SK-N-SH treated with all-trans-retinoic acid at 6 μM for 48 hours (cell line): ENCODE results near the gene CD4.

ENCODE experiments used
- ATAC-seq: fragments of 200-7000 bp; cut with Tn5 transposase; 3 replicates; pipeline ENCODE4 v1.9.1; 2020; ENCODE audit warnings: mild to moderate bottlenecking, moderate library complexity
- ARNTL ChIP-seq: fragments of 450-650 bp; formaldehyde crosslinking; IDR thresholded peaks from 2 replicates; pipeline ENCODE4 v1.5.0; 2020; ENCODE audit warnings: low read depth, mild to moderate bottlenecking, moderate library complexity, borderline replicate concordance
- BACH2 ChIP-seq: fragments of 250-450 bp; sonication (Bioruptor Pico); IDR thresholded peaks from 2 replicates; pipeline ENCODE4 v1.9.0; 2021; ENCODE audit warnings: mild to moderate bottlenecking, borderline replicate concordance
- CREB5 ChIP-seq: fragments of 250-450 bp; sonication (Bioruptor Pico); IDR thresholded peaks from 2 replicates; pipeline ENCODE4 v1.5.1; 2020; ENCODE audit warnings: low read depth, mild to moderate bottlenecking, moderate library complexity
- CSDC2 ChIP-seq: fragments of 250-450 bp; sonication (Bioruptor Pico); IDR thresholded peaks from 2 replicates; pipeline ENCODE4 v1.5.0; 2020; ENCODE audit warnings: mild to moderate bottlenecking, moderate library complexity
- ESRRG ChIP-seq: fragments of 250-450 bp; sonication (Bioruptor Pico); IDR thresholded peaks from 2 replicates; pipeline ENCODE4 v1.6.1; 2021; ENCODE audit warnings: mild to moderate bottlenecking
- GLIS3 ChIP-seq: fragments of 250-450 bp; sonication (Bioruptor Pico); IDR thresholded peaks from 2 replicates; pipeline ENCODE4 v1.5.0; 2020; ENCODE audit warnings: mild to moderate bottlenecking, moderate library complexity
- ISL1 ChIP-seq: fragments of 250-450 bp; sonication (Bioruptor Pico); IDR thresholded peaks from 2 replicates; pipeline ENCODE4 v2.1.2; 2022; ENCODE audit warnings: mild to moderate bottlenecking, moderate library complexity
- PATZ1 ChIP-seq: fragments of 250-450 bp; sonication (Bioruptor Pico); IDR thresholded peaks from 2 replicates; pipeline ENCODE4 v1.8.0; 2020; ENCODE audit warnings: mild to moderate bottlenecking, moderate library complexity, borderline replicate concordance
- POU6F1 ChIP-seq: fragments of 250-450 bp; sonication (Bioruptor Pico); IDR thresholded peaks from 2 replicates; pipeline ENCODE4 v1.8.0; 2021; ENCODE audit warnings: low read depth, mild to moderate bottlenecking, moderate library complexity, borderline replicate concordance
- PPARA ChIP-seq: fragments of 250-450 bp; sonication (Bioruptor Pico); IDR thresholded peaks from 2 replicates; pipeline ENCODE4 v1.5.0; 2020; ENCODE audit warnings: mild to moderate bottlenecking, borderline replicate concordance
- SNAI2 ChIP-seq: fragments of 250-450 bp; sonication (Bioruptor Pico); IDR thresholded peaks from 2 replicates; pipeline ENCODE4 v1.5.0; 2020; ENCODE audit warnings: mild to moderate bottlenecking, moderate library complexity
- TCF4 ChIP-seq: fragments of 250-450 bp; sonication (Bioruptor Pico); IDR thresholded peaks from 2 replicates; pipeline ENCODE4 v1.8.0; 2021; ENCODE audit warnings: mild to moderate bottlenecking, moderate library complexity, borderline replicate concordance
- TSHZ2 ChIP-seq: fragments of 250-450 bp; sonication (Bioruptor Pico); IDR thresholded peaks from 2 replicates; pipeline ENCODE4 v1.5.0; 2020; ENCODE audit warnings: mild to moderate bottlenecking, moderate library complexity
- ZC3H10 ChIP-seq: fragments of 250-450 bp; sonication (Bioruptor Pico); IDR thresholded peaks from 2 replicates; pipeline ENCODE4 v1.5.1; 2021; ENCODE audit warnings: mild to moderate bottlenecking, moderate library complexity
- ZFP3 ChIP-seq: fragments of 250-450 bp; sonication (Bioruptor Pico); IDR thresholded peaks from 2 replicates; pipeline ENCODE4 v1.5.0; 2020; ENCODE audit warnings: mild to moderate bottlenecking, moderate library complexity
- ZFP30 ChIP-seq: fragments of 450-650 bp; formaldehyde crosslinking; IDR thresholded peaks from 2 replicates; pipeline ENCODE4 v1.5.0; 2022; ENCODE audit warnings: mild to moderate bottlenecking, moderate library complexity
- ZNF565 ChIP-seq: fragments of 450-650 bp; formaldehyde crosslinking; conservative IDR thresholded peaks from 2 replicates; pipeline ENCODE4 v1.5.0; 2020; ENCODE audit warnings: low read depth, mild to moderate bottlenecking, moderate library complexity
- ZNF70 ChIP-seq: fragments of 450-650 bp; formaldehyde crosslinking; IDR thresholded peaks from 2 replicates; pipeline ENCODE4 v1.5.0; 2020; ENCODE audit warnings: mild to moderate bottlenecking, moderate library complexity
- ZNF8 ChIP-seq: fragments of 450-650 bp; formaldehyde crosslinking; IDR thresholded peaks from 2 replicates; pipeline ENCODE4 v1.5.0; 2020; ENCODE audit warnings: mild to moderate bottlenecking, moderate library complexity

CD4 gene

GRCh38 chr12:6817662-6818157, 28.4 kb downstream of the CD4 start:
- no peak for ATAC-seq

GRCh38 chr12:6818222-6818621, 28.9 kb downstream of the CD4 start:
- no peak for TF ChIP-seq ZFP30
- no peak for ATAC-seq

More at GRCh38 chr12:6817662-6818157, 28.4 kb downstream of the CD4 start:
- TF ChIP-seq POU6F1 (CRISPR knock-in tag) (no peak), CSDC2 (CRISPR knock-in tag) (no peak), ARNTL (CRISPR knock-in tag) (no peak), TCF4 (CRISPR knock-in tag) (no peak), ESRRG (no peak), ZNF565 (CRISPR knock-in tag) (no peak), ZC3H10 (no peak), ISL1 (CRISPR knock-in tag) (no peak), ZNF8 (CRISPR knock-in tag) (no peak)

GRCh38 chr12:6818645-6819044, 29.3 kb downstream of the CD4 start:
- no peak for ATAC-seq
- TF ChIP-seq BACH2 (no peak), SNAI2 (CRISPR knock-in tag) (no peak)
- TF ChIP-seq, all 23 proteins: peak for 0

GRCh38 chr12:6819106-6820030, 30.0 kb downstream of the CD4 start:
- TF ChIP-seq ZFP3 (CRISPR knock-in tag) (no peak), TSHZ2 (CRISPR knock-in tag) (no peak), POU6F1 (CRISPR knock-in tag) (no peak), ZC3H10 (no peak), ESRRG (no peak), CREB5 (CRISPR knock-in tag) (no peak), ZNF70 (CRISPR knock-in tag) (no peak), ARNTL (CRISPR knock-in tag) (no peak), PATZ1 (CRISPR knock-in tag) (no peak), SNAI2 (CRISPR knock-in tag) (no peak), BACH2 (no peak), PPARA (CRISPR knock-in tag) (no peak), GLIS3 (CRISPR knock-in tag) (no peak)
- ATAC-seq = no peak
